HFF-Myc (cell line): Measurements from ENCODE around the gene STAG2.
"Not testable (repeated sequence)": the region's sequence is repeated elsewhere in the genome, so short reads cannot be mapped to it uniquely, and the experiment has no call there.

Source experiments
- DNase-seq: peaks from one replicate; pipeline ENCODE4 v3.0.0-alpha.2; 2011; ENCODE audit warnings: low read depth; ENCODE audit errors: extremely low read depth
- H3K4me3 ChIP-seq: replicated peaks from 2 replicates; pipeline ENCODE4 v1.5.1; 2011; ENCODE audit warnings: low read depth, mild to moderate bottlenecking, control low read depth, low read length
- TF ChIP-seq, protein P1 (sequence below): IDR thresholded peaks from 2 replicates; pipeline ENCODE4 v1.5.1; 2012; ENCODE audit warnings: mild to moderate bottlenecking, low read depth, low read length, control low read depth; ENCODE audit errors: missing control alignments

STAG2 gene

DNA sequence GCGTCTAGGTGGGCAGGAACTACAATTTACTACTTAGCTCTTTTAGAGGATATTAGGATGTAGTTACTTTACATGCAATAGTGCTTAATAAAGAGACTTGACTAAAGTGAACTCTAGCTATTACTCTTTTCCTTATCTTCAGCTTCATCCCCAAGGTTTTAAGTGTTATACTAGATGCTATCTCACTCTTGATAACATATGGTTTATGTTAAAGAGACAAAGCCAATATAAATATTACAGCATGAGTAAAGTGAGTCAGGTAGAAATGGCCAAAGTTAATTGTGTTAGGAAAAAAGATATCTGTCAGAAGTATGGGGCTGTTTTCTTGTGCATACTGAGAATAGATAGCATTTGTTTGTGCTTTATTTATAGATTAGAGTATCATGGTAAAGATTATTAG is 80.5 kb downstream of the STAG2 start:
- DNase-seq = no peak
- TF ChIP-seq, protein P1, sequence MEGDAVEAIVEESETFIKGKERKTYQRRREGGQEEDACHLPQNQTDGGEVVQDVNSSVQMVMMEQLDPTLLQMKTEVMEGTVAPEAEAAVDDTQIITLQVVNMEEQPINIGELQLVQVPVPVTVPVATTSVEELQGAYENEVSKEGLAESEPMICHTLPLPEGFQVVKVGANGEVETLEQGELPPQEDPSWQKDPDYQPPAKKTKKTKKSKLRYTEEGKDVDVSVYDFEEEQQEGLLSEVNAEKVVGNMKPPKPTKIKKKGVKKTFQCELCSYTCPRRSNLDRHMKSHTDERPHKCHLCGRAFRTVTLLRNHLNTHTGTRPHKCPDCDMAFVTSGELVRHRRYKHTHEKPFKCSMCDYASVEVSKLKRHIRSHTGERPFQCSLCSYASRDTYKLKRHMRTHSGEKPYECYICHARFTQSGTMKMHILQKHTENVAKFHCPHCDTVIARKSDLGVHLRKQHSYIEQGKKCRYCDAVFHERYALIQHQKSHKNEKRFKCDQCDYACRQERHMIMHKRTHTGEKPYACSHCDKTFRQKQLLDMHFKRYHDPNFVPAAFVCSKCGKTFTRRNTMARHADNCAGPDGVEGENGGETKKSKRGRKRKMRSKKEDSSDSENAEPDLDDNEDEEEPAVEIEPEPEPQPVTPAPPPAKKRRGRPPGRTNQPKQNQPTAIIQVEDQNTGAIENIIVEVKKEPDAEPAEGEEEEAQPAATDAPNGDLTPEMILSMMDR = no peak

DNA sequence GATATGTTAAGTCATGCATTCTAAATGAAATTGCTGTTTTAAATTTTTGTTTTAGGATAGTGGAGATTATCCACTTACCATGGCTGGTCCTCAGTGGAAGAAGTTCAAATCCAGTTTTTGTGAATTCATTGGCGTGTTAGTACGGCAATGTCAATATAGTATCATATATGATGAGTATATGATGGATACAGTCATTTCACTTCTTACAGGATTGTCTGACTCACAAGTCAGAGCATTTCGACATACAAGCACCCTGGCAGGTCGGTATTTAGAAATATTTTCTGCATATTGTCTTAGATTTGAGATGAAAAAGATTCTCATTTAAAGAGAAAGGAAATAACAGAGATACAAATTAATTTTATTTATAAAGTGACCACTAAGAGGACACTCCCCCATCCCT is 83.6 kb downstream of the STAG2 start:
- no peak overlapping the region for H3K4me3 ChIP-seq
- no peak for DNase-seq
- TF ChIP-seq, protein P1 = no peak

More for the DNA sequence above, 80.5 kb downstream of the STAG2 start:
- H3K4me3 ChIP-seq = no peak overlapping the region

DNA sequence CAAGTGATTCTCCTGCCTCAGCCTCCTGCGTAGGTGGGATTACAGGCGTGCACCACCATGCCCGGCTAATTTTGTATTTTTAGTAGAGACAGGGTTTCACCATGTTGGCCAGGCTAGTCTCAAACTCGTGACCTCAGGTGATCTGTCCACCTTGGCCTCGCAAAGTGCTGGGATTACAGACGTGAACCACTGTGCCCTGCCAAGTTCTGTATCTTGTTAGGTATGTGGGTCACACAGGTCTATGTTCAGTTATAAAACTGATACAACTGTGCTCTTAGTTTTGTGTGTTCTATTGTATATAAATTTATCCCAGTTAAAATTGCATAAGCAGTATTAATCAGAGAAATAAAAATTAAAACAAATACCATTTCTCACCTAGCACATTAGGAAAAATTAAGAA is 122.9 kb downstream of the STAG2 start:
- not testable (repeated sequence) for DNase-seq, H3K4me3 ChIP-seq

DNA sequence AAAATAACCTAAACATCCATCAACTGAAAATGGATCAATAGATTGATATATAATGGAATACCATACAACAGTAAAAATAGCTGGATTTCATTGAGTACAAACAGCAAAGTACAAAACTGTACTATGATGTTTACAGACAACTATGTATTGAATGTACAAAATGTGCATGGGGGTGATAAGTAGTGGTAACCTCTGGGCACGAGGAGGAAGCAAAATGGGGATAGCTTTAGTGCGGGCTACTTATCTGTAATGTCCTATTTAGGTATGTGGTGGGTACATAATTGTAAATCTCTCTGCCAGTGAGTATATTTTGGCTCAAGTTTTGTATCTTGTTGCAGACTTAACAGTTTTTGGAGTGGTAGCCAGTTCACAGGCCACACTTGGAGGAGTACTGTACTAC is 123.6 kb downstream of the STAG2 start:
- H3K4me3 ChIP-seq = no peak overlapping the region
- TF ChIP-seq, protein P1 = no peak
- no peak for DNase-seq

DNA sequence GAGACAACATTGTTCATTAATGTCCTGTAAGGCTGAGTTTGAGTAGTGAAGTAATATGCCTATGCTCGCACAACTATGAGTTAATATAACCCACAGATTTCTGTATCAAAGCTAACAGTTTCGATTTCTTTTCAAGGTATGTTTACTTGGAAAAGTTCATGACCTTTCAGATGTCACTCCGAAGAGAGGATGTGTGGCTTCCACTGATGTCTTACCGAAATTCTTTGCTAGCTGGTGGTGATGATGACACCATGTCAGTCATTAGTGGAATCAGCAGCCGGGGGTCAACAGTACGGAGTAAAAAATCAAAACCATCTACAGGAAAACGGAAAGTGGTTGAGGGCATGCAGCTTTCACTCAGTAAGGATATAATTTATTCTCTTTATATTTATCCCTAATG is 124.9 kb downstream of the STAG2 start:
- no peak for DNase-seq
- no peak overlapping the region for H3K4me3 ChIP-seq
- TF ChIP-seq, protein P1 = no peak

DNA sequence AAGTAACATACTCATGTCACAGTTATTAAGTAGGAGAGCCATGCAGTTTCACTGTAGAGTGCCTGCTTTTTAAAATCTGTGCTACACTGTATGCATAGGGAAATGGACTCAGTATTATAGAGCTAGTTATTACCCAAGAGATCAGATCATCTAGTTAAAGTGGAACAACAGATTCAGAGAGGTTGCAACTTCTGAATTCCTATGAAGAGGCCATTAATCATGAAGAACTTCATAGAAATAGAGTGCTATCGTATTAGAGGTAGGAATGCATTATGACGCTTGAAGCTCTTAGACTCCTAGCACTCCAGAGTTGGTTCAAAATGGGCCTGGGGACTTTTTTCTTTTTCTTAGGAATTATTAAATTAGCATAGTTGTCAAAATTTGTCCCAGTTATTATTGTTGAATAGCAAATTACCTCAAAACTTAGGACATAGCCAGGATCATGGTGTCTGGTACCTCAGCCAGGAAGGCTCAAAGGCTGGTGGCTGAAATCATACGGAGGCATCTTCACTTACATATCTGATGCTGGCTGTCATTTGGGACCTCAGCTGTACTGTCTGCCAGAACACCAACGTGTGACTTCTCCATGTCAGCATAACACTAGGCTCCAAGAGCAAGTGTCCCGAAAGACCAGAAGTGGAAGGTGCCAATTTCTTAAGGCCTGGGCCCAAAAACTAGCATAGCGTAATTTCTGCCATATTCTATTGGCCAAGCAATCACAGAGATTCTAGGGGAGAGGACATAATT is 125.7 kb downstream of the STAG2 start:
- H3K4me3 ChIP-seq = no peak overlapping the region
- DNase-seq = no peak
- TF ChIP-seq, protein P1 = no peak

DNA sequence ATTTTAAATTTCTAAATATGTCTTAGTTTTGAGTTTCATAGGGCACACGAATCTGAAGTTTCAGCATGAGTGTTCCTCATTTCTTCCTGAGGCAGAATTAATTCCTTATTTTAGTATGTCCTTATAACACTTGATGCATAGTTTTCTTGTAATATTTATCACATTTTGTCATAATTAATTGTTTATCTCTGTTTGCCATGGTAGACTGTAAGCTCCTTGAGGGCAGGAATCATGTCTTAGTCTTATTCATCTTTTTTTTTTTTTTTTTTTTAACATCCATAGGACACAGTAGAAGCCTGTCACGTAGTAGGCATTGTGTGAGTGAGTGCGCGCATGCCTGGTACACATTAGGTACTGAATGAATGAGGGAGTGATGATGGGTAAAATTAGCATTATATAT is 131.7 kb downstream of the STAG2 start:
- TF ChIP-seq, protein P1 = no peak
- no peak for DNase-seq
- H3K4me3 ChIP-seq = no peak overlapping the region
